ENCODE data around the gene PCED1B. TPM values are rescaled to one million over a fixed set of nuclear protein-coding genes. Genes with fewer than 3 reads are reported as not detected.

PCED1B gene
- total and polyA plus RNA-seq, 2 experiments from 2014 or later = 0.45 to 0.80 TPM

- no peak for DNase-seq (ENCODE audit: low read depth in 1 of 2, low spot score in 1 of 2)
- Histone ChIP-seq H3K9me3 (ENCODE audit: low read depth) (no peaks in the 10 kb centered on the region), H3K4me1 (ENCODE audit: low read depth) (peaks cover 6% of the 10 kb centered on the region), H3K27ac (no peak overlapping the region), H3K27me3 (no peaks in the 10 kb centered on the region), H3K36me3 (no peaks in the 10 kb centered on the region), H3K4me3 (no peak overlapping the region)
- TF ChIP-seq CTCF (IDR thresholded peaks at IDR 0.05; ENCODE audit: low read depth, low read length) = no peak
These were observed 156.0 kb downstream of the PCED1B start for GRCh38 chr12:47235258-47236040.

GRCh38 chr12:47236109-47236714, 156.8 kb downstream of the PCED1B start:
- no peak overlapping the region for H3K27ac ChIP-seq
- no peaks in the 10 kb centered on the region for H3K27me3 ChIP-seq
- no peaks in the 10 kb centered on the region for H3K36me3 ChIP-seq
- peak in 1 of 2 donors; percentile 91 for DNase-seq (ENCODE audit: low read depth in 1 of 2, low spot score in 1 of 2)
- TF ChIP-seq CTCF (IDR thresholded peaks at IDR 0.05; ENCODE audit: low read depth, low read length) = no peak
- no peak overlapping the region for H3K4me3 ChIP-seq
- H3K4me1 ChIP-seq (ENCODE audit: low read depth) = peaks cover 4% of the 10 kb centered on the region
- no peaks in the 10 kb centered on the region for H3K9me3 ChIP-seq (ENCODE audit: low read depth)

DNA sequence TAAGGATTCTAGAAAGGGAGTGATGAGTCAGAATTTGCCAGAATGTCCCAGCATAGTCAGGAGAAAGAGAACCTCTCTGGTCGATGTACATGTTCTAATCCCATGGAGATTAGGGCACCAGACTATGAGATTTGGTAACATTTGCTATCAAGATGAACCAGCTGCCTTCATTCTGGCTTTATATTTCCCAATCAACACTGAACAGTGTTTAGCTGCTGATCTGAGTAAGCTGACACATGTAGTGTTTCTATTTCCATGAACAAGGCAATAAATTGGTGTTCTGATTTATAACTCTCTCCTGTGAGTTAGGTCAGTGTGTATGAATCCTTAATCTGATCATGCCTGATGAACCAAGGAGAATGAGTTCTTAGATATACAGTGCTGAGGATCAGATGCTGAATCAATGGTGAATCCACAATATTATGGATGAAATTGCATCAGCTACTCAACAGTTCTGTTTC, 158.4 kb downstream of the PCED1B start:
- Histone ChIP-seq H3K27ac (no peak overlapping the region), H3K9me3 (ENCODE audit: low read depth) (no peaks in the 10 kb centered on the region), H3K27me3 (no peaks in the 10 kb centered on the region), H3K4me1 (ENCODE audit: low read depth) (no peaks in the 10 kb centered on the region), H3K36me3 (no peaks in the 10 kb centered on the region), H3K4me3 (no peak overlapping the region)
- TF ChIP-seq CTCF (IDR thresholded peaks at IDR 0.05; ENCODE audit: low read depth, low read length) = no peak
- peak in 1 of 2 donors; percentile 57 for DNase-seq (ENCODE audit: low read depth in 1 of 2, low spot score in 1 of 2)

DNA sequence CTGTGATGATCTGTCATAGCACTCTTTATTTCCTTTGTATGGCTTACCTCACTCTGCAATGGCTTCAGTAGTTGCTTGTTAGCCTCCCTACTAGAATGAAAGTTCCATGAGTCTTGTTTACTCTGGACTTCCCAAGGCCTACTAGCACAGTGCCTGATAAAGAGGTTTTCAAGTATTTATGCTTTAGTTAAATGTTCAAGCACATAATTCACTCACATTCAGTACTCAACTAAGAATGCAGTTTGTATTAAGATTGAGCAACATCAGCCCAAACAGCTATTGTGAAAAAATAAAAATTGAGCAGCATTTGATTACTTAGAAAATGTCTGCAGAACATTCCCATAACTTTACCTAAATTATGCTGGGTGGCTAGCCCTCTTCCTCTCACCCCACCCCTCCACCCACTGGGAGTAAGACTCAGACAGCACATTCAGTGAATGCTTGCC, 159.3 kb downstream of the PCED1B start:
- Histone ChIP-seq H3K4me1 (ENCODE audit: low read depth) (no peaks in the 10 kb centered on the region), H3K9me3 (ENCODE audit: low read depth) (no peaks in the 10 kb centered on the region), H3K36me3 (no peaks in the 10 kb centered on the region), H3K27me3 (no peaks in the 10 kb centered on the region), H3K27ac (no peak overlapping the region), H3K4me3 (no peak overlapping the region)
- TF ChIP-seq CTCF (IDR thresholded peaks at IDR 0.05; ENCODE audit: low read depth, low read length) = no peak
- peak in 1 of 2 donors; percentile 54 for DNase-seq (ENCODE audit: low read depth in 1 of 2, low spot score in 1 of 2)

GRCh38 chr12:47242426-47242825, 163.0 kb downstream of the PCED1B start:
- H3K27me3 ChIP-seq = no peaks in the 10 kb centered on the region
- H3K4me1 ChIP-seq (ENCODE audit: low read depth) = no peaks in the 10 kb centered on the region
- H3K27ac ChIP-seq = no peak overlapping the region
- DNase-seq (ENCODE audit: low read depth in 1 of 2, low spot score in 1 of 2) = no peak
- H3K4me3 ChIP-seq = no peak overlapping the region
- H3K36me3 ChIP-seq = no peaks in the 10 kb centered on the region
- no peak for TF ChIP-seq CTCF (IDR thresholded peaks at IDR 0.05; ENCODE audit: low read depth, low read length)
- no peaks in the 10 kb centered on the region for H3K9me3 ChIP-seq (ENCODE audit: low read depth)

Measured in cardiac muscle cell (in vitro differentiated cells and primary cell).